SKM-1 (cell line): Measurements from ENCODE around the gene MT1A.

ENCODE experiments used
- DNase-seq: peaks from one replicate; lab custom pipeline; 2025; ENCODE audit not compliant: unreplicated experiment; lab: John Stamatoyannopoulos, UW

Gene MT1A

DNA sequence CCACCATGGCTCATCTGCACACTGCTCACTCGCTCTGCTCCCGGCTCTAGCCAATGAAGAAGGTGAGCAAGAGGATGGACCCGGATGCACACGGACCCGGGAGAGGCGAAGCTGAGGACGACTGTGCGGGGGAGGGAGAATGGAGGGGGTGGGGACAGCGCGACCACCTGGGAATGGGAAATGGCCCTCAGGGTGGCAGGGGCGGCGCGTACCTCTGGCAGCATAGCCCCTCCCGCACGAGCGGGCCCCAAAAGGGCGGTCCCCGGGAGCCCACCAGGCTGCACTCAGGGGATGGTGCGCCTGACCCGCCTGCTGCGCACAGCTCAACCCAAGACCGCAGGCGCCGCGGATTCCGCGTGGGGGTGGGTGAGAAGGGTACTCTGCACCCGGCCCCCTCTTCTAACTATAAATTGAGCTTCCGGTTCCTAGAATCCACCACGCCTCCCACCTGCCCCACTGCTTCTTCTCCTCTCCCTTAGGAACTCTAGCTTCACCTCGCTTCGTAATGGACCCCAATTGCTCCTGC is 37.3 kb downstream of the MT1A start:
- no peak for DNase-seq

DNA sequence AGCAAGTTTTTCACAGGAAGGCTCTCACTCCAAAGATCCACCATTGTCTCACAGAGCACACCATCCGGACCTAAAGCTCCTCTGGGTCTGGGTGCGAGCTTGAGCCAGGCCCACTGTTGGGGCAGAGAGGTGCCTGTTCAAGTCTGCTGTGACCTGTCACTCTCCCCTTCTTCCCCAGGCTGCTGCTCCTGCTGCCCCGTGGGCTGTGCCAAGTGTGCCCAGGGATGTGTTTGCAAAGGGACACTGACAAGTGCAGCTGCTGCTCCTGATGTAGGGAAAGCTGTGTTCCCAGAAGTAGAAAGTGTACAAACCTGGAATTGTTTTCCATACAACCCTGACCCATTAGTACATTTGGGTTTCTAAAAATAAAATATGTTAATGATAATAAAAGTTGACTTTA is 39.0 kb downstream of the MT1A start:
- DNase-seq: no peak

- no peak for DNase-seq
These were observed 40.7 kb downstream of the MT1A start for GRCh38 chr16:56679078-56679730.

GRCh38 chr16:56679818-56680217 is 41.4 kb downstream of the MT1A start:
- DNase-seq: no peak

DNA sequence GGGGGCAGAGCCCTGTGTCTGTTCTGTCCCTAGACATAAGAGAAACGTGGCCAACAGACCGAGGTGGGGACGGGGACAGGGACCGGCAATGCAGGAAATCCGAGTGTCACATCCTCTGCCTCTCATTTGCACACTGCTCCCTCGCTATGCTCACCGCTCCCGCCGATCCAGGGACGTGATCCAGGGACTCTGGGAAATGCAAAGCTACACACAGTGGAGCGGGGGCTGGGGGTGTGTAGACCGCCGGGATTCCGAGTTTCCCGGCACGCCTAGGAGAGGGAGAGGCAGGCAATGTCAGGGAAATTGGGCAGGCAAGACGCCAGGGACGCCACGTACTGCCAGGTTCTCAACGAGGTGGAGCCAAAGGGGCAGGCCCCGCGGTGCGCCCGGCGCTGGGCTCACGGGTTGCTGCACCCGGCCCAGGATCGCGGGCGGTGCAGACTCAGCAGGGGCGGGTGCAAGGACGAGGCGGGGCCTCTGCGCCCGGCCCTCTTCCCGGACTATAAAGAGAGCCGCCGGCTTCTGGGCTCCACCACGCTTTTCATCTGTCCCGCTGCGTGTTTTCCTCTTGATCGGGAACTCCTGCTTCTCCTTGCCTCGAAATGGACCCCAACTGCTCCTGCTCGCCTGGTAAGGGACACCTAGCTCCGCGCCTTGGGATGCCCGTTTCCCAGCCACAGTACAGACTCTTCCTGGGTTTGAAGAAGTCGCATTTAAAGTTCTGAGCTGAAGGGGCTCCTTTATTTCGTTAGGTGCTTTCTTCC is 43.7 kb downstream of the MT1A start, which contains the start of gene MT1X:
TSS of gene MT1X (plus strand) at position 532 of the 764 bp plus-strand sequence. CDS start at position 603, 71 bp downstream.
- peak; percentile 83 for DNase-seq

DNA sequence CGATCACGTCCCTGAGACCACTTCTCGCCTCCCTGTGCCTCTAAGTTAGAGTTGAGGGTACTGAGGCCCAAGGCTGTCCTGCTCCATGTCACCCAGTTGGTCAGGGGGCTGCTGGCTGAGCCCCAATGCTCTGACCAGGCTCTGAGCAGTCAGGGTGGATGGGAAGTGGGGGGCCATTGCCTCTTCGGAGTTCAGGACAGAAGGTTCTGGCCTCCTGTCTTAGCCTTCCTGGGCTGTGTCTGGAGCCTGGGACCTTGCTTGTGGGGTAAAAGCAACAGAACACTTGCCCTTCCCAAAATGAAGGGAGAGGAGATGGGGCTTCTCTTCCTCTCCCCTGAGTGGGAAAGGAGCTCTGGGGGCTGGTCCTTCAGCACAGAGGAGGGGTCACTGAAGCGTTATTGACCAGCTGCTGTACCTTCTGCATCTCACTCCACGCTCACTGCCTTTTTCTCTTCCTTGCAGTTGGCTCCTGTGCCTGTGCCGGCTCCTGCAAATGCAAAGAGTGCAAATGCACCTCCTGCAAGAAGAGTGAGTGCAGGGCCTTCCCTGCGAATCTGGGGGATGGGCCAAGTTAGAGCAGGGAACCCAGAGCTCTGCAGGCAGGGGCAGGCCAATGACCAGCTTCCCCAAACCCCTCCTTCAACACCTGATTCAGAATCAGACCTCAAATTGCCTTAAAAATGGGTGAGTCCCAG is 44.4 kb downstream of the MT1A start:
- peak; percentile 14 for DNase-seq

DNA sequence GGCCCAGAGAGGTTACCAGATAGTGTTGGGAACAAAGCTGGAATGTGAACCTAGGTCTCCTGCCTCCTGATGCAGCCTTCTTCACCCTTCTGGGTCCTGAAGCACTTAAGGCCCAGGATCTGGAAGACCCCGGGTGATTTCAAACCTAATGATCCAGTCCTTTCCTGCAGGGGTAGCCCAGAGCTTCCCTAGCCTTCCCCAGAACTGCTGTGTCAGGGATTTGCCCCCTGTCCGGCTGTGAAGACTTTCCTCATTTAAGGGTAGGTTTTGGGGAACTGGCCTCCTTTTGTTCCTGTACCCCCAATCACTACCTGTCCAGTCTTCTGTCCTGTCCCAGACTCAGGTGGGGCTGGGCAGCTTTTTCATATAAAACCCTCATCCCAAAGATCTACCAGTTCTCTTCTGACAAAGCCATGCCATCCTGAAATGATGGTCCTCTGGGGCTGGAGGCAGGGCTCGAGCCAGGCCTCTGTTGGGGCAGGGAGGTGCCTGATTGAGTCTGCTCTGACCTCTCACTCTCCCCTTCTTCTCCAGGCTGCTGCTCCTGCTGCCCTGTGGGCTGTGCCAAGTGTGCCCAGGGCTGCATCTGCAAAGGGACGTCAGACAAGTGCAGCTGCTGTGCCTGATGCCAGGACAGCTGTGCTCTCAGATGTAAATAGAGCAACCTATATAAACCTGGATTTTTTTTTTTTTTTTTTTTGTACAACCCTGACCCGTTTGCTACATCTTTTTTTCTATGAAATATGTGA is 45.1 kb downstream of the MT1A start:
- DNase-seq: no peak

GRCh38 chr16:56684256-56684925 is 45.9 kb downstream of the MT1A start:
- DNase-seq: no peak

- DNase-seq: no peak
These were observed 46.6 kb downstream of the MT1A start for GRCh38 chr16:56684926-56685590.

- no peak for DNase-seq
These were observed 48.3 kb downstream of the MT1A start for GRCh38 chr16:56686758-56687157.

DNA sequence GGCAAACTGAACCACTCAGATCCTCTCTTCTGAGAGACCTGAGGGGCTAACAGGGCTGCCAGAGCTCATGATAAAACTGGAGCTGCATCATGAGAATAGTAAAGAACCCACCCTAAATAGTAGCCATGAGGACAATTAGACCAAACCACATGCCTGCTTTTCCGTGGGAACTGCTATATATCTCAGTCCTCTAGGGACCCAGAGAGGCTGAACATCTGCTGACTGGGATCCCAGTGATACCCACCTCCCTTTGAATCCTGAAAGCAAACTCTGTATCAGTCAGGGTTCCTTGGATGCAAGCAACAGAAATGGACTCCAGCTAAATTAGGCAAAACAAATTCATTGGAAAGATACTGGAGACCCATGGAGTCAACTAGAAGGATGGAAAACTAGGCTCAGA is 50.3 kb downstream of the MT1A start:
- DNase-seq: no peak

GRCh38 chr16:56689171-56689570 is 50.7 kb downstream of the MT1A start:
- DNase-seq: no peak
